Esophagus squamous epithelium (tissue), 4 donors: ENCODE results near the gene MMEL1.

Source experiments
- POLR2A ChIP-seq, 4 donors: fragments of 450-650 bp; IDR thresholded peaks; one replicate each; pipeline ENCODE4 v1.6.1; 2017; ENCODE audit warnings: antibody characterized with exemption in 4 of 4, mild to moderate bottlenecking in 4 of 4, moderate library complexity in 3 of 4
- TF ChIP-seq, protein P1 (sequence below), 6 experiments: fragments of 450-650 bp in 4 of 6; fragments of 200-600 bp in 2 of 6; sonication (generic) in 2 of 6; IDR thresholded peaks; one replicate each; pipeline ENCODE4 v1.5.1; 2016 to 2019; ENCODE audit warnings: antibody characterized with exemption in 6 of 6, mild to moderate bottlenecking in 4 of 6, moderate library complexity in 4 of 6

DNA sequence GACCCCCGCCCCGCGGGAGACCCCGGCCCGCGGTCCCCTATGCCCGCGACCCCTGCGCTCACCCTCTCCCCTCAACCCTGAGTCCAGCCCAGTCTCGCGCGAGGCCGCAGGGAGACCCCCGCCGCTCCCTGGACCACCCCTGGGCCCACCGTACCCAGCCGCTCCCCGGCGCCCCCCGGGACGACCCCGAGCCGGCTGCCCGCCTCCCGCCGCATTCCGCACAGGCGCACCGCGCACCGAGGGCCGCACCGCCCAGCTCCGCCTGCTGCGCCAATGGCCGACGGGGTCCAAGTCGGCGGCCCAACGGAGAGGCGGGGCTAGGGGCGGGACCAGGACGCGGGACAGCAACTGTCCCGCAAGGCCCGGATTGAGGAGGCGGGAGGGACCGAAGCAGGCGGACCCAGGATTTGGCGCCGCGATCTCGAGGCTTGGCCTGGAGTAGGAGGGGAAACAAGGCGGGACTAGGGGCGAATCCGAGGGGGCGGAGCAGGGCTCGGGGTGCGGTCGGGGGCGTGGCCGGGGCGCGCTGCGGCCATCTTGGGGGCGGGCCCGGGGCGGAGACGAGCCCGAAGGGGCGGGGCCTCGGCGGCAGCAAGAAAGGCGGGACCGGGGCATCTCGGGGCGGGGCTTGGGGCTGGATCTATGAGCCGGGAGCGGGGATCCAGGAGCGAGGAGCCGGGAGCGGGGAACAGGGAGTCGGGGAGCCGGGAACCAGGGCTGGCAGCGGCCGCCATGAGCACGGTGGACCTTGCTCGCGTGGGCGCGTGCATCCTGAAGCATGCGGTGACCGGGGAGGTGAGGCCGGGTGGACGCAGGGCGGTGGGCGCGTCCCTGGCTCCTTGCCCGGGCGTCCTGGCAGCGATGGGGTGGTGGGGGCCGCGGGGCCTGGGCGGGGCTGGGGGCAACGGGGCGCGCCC, 46.4 kb downstream of the MMEL1 start, which contains the start of gene PRXL2B:
- TF ChIP-seq, protein P1, sequence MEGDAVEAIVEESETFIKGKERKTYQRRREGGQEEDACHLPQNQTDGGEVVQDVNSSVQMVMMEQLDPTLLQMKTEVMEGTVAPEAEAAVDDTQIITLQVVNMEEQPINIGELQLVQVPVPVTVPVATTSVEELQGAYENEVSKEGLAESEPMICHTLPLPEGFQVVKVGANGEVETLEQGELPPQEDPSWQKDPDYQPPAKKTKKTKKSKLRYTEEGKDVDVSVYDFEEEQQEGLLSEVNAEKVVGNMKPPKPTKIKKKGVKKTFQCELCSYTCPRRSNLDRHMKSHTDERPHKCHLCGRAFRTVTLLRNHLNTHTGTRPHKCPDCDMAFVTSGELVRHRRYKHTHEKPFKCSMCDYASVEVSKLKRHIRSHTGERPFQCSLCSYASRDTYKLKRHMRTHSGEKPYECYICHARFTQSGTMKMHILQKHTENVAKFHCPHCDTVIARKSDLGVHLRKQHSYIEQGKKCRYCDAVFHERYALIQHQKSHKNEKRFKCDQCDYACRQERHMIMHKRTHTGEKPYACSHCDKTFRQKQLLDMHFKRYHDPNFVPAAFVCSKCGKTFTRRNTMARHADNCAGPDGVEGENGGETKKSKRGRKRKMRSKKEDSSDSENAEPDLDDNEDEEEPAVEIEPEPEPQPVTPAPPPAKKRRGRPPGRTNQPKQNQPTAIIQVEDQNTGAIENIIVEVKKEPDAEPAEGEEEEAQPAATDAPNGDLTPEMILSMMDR (IDR thresholded peaks at IDR 0.05), result peak in 1 of 6 experiments; percentile 5
- TF ChIP-seq POLR2A (IDR thresholded peaks at IDR 0.05), result peak in 3 of 4 donors; percentile 65 to 96 (median 91)
